Activated naive CD4-positive, alpha-beta T cell treated with anti-CD3 and anti-CD28 coated beads, Interleukin-2, amount 10 ng/mL, durations not matched to agents 7 days and 5 days (primary cell): Measurements from ENCODE around the gene BCORL1.
A peak's percentile ranks its signal among the peaks of the same experiment; 100 is the strongest.

Experiments
- CTCF ChIA-PET: fragments of 350-600 bp; sonication (Branson Sonifier 250); formaldehyde crosslinking; loops from one replicate; lab custom pipeline; 2021; ENCODE audit warnings: antibody characterized with exemption; lab: Charles Lee
- DNase-seq: peaks from one replicate; pipeline ENCODE4 v3.0.0-alpha.2; 2020
- H3K27ac Mint-ChIP-seq: one replicate; pipeline ENCODE4 v1.8.0; 2021; ENCODE audit warnings: mild to moderate bottlenecking, moderate library complexity, mixed read lengths
- H3K27me3 Mint-ChIP-seq: one replicate; pipeline ENCODE4 v1.8.0; 2021; ENCODE audit warnings: mild to moderate bottlenecking, mixed read lengths
- H3K36me3 Mint-ChIP-seq: one replicate; pipeline ENCODE4 v1.8.0; 2021; ENCODE audit warnings: mixed read lengths
- H3K4me1 Mint-ChIP-seq: one replicate; pipeline ENCODE4 v1.8.0; 2021; ENCODE audit warnings: mixed read lengths
- H3K4me3 Mint-ChIP-seq: one replicate; pipeline ENCODE4 v1.8.0; 2021; ENCODE audit warnings: mild to moderate bottlenecking, moderate library complexity, mixed read lengths
- H3K9me3 Mint-ChIP-seq: one replicate; pipeline ENCODE4 v1.8.0; 2021; ENCODE audit warnings: mixed read lengths

Gene BCORL1

GRCh38 chrX:130013661-130014060 lies 31.2 kb downstream of the BCORL1 start:
- CTCF ChIA-PET, result no interaction called here
- DNase-seq, result no peak
- H3K4me3 Mint-ChIP-seq, result no peak overlapping the region
- no peak overlapping the region for H3K27ac Mint-ChIP-seq
- H3K27me3 Mint-ChIP-seq, result no peaks in the 10 kb centered on the region
- no peaks in the 10 kb centered on the region for H3K36me3 Mint-ChIP-seq
- no peaks in the 10 kb centered on the region for H3K9me3 Mint-ChIP-seq
- no peaks in the 10 kb centered on the region for H3K4me1 Mint-ChIP-seq

- H3K4me1 Mint-ChIP-seq, result no peaks in the 10 kb centered on the region
- no peak overlapping the region for H3K4me3 Mint-ChIP-seq
- DNase-seq, result no peak
- CTCF ChIA-PET, result no interaction called here
- no peaks in the 10 kb centered on the region for H3K36me3 Mint-ChIP-seq
- no peaks in the 10 kb centered on the region for H3K9me3 Mint-ChIP-seq
- H3K27me3 Mint-ChIP-seq, result no peaks in the 10 kb centered on the region
- peak overlapping the region; percentile 28 for H3K27ac Mint-ChIP-seq
These were observed 31.9 kb downstream of the BCORL1 start for GRCh38 chrX:130014356-130014755.

GRCh38 chrX:130014770-130015169 lies 32.3 kb downstream of the BCORL1 start:
- Mint-ChIP-seq H3K36me3 (no peaks in the 10 kb centered on the region), H3K27me3 (no peaks in the 10 kb centered on the region), H3K27ac (no peak overlapping the region), H3K9me3 (no peaks in the 10 kb centered on the region), H3K4me3 (no peak overlapping the region), H3K4me1 (no peaks in the 10 kb centered on the region)
- no peak for DNase-seq
- CTCF ChIA-PET, result no interaction called here

- CTCF ChIA-PET, result no interaction called here
- H3K4me1 Mint-ChIP-seq, result no peaks in the 10 kb centered on the region
- no peaks in the 10 kb centered on the region for H3K9me3 Mint-ChIP-seq
- no peak for DNase-seq
- H3K36me3 Mint-ChIP-seq, result no peaks in the 10 kb centered on the region
- no peaks in the 10 kb centered on the region for H3K27me3 Mint-ChIP-seq
- no peak overlapping the region for H3K4me3 Mint-ChIP-seq
- no peak overlapping the region for H3K27ac Mint-ChIP-seq
These were observed 32.7 kb downstream of the BCORL1 start for GRCh38 chrX:130015181-130015580.

- Mint-ChIP-seq H3K9me3 (no peaks in the 10 kb centered on the region), H3K4me3 (no peak overlapping the region), H3K4me1 (peaks cover 2% of the 10 kb centered on the region), H3K27me3 (no peaks in the 10 kb centered on the region), H3K36me3 (peaks cover 3% of the 10 kb centered on the region), H3K27ac (no peak overlapping the region)
- no peak for DNase-seq
- CTCF ChIA-PET, result interaction anchor here (2.5 kb wide), 1 partner anchor 10 kb away, joined by 8 read pairs; no protein-coding TSS in a partner anchor
These were observed 35.7 kb downstream of the BCORL1 start for GRCh38 chrX:130018143-130018542.

GRCh38 chrX:130020661-130021324 lies 38.4 kb downstream of the BCORL1 start:
- no peak overlapping the region for H3K27ac Mint-ChIP-seq
- H3K36me3 Mint-ChIP-seq, result peaks cover 16% of the 10 kb centered on the region
- H3K9me3 Mint-ChIP-seq, result no peaks in the 10 kb centered on the region
- no peak for DNase-seq
- H3K27me3 Mint-ChIP-seq, result no peaks in the 10 kb centered on the region
- H3K4me3 Mint-ChIP-seq, result no peak overlapping the region
- CTCF ChIA-PET, result no interaction called here
- peaks cover 16% of the 10 kb centered on the region for H3K4me1 Mint-ChIP-seq

- H3K9me3 Mint-ChIP-seq, result no peaks in the 10 kb centered on the region
- DNase-seq, result peak; percentile 92
- H3K36me3 Mint-ChIP-seq, result peaks cover 19% of the 10 kb centered on the region
- no peaks in the 10 kb centered on the region for H3K27me3 Mint-ChIP-seq
- H3K27ac Mint-ChIP-seq, result peak overlapping the region; percentile 79
- peak overlapping the region; percentile 37 for H3K4me3 Mint-ChIP-seq
- CTCF ChIA-PET, result interaction anchor here (1.0 to 1.9 kb wide), 3 partner anchors 37 to 387 kb away, joined by 3 to 16 read pairs (median 8); no protein-coding TSS in a partner anchor
- H3K4me1 Mint-ChIP-seq, result peaks cover 19% of the 10 kb centered on the region
These were observed 41.7 kb downstream of the BCORL1 start for GRCh38 chrX:130024127-130024526.

GRCh38 chrX:130025256-130025655 lies 42.8 kb downstream of the BCORL1 start:
- no peaks in the 10 kb centered on the region for H3K27me3 Mint-ChIP-seq
- no peak for DNase-seq
- H3K27ac Mint-ChIP-seq, result no peak overlapping the region
- no peaks in the 10 kb centered on the region for H3K9me3 Mint-ChIP-seq
- CTCF ChIA-PET, result interaction anchor here (1.0 to 5.2 kb wide), 3 partner anchors 100 to 168 kb away, joined by 3 to 85 read pairs (median 16); no protein-coding TSS in a partner anchor
- H3K4me3 Mint-ChIP-seq, result no peak overlapping the region
- H3K36me3 Mint-ChIP-seq, result peaks cover 19% of the 10 kb centered on the region
- H3K4me1 Mint-ChIP-seq, result peaks cover 19% of the 10 kb centered on the region

GRCh38 chrX:130027569-130027968 lies 45.1 kb downstream of the BCORL1 start:
- H3K9me3 Mint-ChIP-seq, result no peaks in the 10 kb centered on the region
- H3K4me3 Mint-ChIP-seq, result no peak overlapping the region

GRCh38 chrX:130028196-130028595 lies 45.8 kb downstream of the BCORL1 start:
- Mint-ChIP-seq H3K9me3 (no peaks in the 10 kb centered on the region), H3K27ac (no peak overlapping the region), H3K36me3 (peaks cover 15% of the 10 kb centered on the region), H3K27me3 (no peaks in the 10 kb centered on the region), H3K4me3 (no peak overlapping the region), H3K4me1 (peaks cover 17% of the 10 kb centered on the region)
- CTCF ChIA-PET, result interaction anchor here (0.7 to 5.2 kb wide), 13 partner anchors 10 to 391 kb away, joined by 3 to 85 read pairs (median 6); partner anchors contain the start of gene UTP14A
- peak; percentile 64 for DNase-seq

More at GRCh38 chrX:130027569-130027968, 45.1 kb downstream of the BCORL1 start:
- DNase-seq, result no peak
- peaks cover 19% of the 10 kb centered on the region for H3K4me1 Mint-ChIP-seq
- no peaks in the 10 kb centered on the region for H3K27me3 Mint-ChIP-seq
- H3K27ac Mint-ChIP-seq, result no peak overlapping the region
- CTCF ChIA-PET, result interaction anchor here (0.7 to 5.2 kb wide), 15 partner anchors 9 to 391 kb away, joined by 3 to 85 read pairs (median 5); partner anchors contain the start of gene UTP14A
- H3K36me3 Mint-ChIP-seq, result peaks cover 19% of the 10 kb centered on the region

- no peak overlapping the region for H3K27ac Mint-ChIP-seq
- peaks cover 3% of the 10 kb centered on the region for H3K4me1 Mint-ChIP-seq
These were observed 48.4 kb downstream of the BCORL1 start for GRCh38 chrX:130030826-130031225.

GRCh38 chrX:130032552-130032951 lies 50.1 kb downstream of the BCORL1 start:
- Mint-ChIP-seq H3K9me3 (no peaks in the 10 kb centered on the region), H3K36me3 (peaks cover 2% of the 10 kb centered on the region), H3K4me3 (no peak overlapping the region), H3K27me3 (no peaks in the 10 kb centered on the region), H3K4me1 (peaks cover 3% of the 10 kb centered on the region), H3K27ac (no peak overlapping the region)
- CTCF ChIA-PET, result interaction anchor here (1.3 kb wide), 1 partner anchor 107 kb away, joined by 3 read pairs; no protein-coding TSS in a partner anchor
- DNase-seq, result no peak

More at GRCh38 chrX:130030826-130031225, 48.4 kb downstream of the BCORL1 start:
- H3K9me3 Mint-ChIP-seq, result no peaks in the 10 kb centered on the region
- peaks cover 3% of the 10 kb centered on the region for H3K36me3 Mint-ChIP-seq
- no peak overlapping the region for H3K4me3 Mint-ChIP-seq
- CTCF ChIA-PET, result no interaction called here
- no peaks in the 10 kb centered on the region for H3K27me3 Mint-ChIP-seq
- no peak for DNase-seq

GRCh38 chrX:130034178-130034577 lies 51.7 kb downstream of the BCORL1 start:
- Mint-ChIP-seq H3K4me1 (no peaks in the 10 kb centered on the region), H3K27me3 (no peaks in the 10 kb centered on the region), H3K9me3 (no peaks in the 10 kb centered on the region), H3K4me3 (no peak overlapping the region), H3K27ac (peak overlapping the region; percentile 42), H3K36me3 (no peaks in the 10 kb centered on the region)
- no peak for DNase-seq
- CTCF ChIA-PET, result no interaction called here

GRCh38 chrX:130039847-130040246 lies 57.4 kb downstream of the BCORL1 start:
- Mint-ChIP-seq H3K27ac (no peak overlapping the region), H3K4me3 (no peak overlapping the region), H3K4me1 (no peaks in the 10 kb centered on the region), H3K36me3 (no peaks in the 10 kb centered on the region), H3K9me3 (no peaks in the 10 kb centered on the region), H3K27me3 (no peaks in the 10 kb centered on the region)
- CTCF ChIA-PET, result interaction anchor here (1.0 to 3.0 kb wide), 3 partner anchors 12 to 314 kb away, joined by 3 to 14 read pairs (median 5); no protein-coding TSS in a partner anchor
- no peak for DNase-seq

- CTCF ChIA-PET, result interaction anchor here (0.6 to 2.2 kb wide), 2 partner anchors 19 to 121 kb away, joined by 3 to 6 read pairs; no protein-coding TSS in a partner anchor
- Mint-ChIP-seq H3K36me3 (peaks cover 4% of the 10 kb centered on the region), H3K4me1 (no peaks in the 10 kb centered on the region), H3K4me3 (no peak overlapping the region), H3K27ac (no peak overlapping the region), H3K27me3 (no peaks in the 10 kb centered on the region), H3K9me3 (no peaks in the 10 kb centered on the region)
- no peak for DNase-seq
These were observed 65.0 kb downstream of the BCORL1 start for GRCh38 chrX:130047416-130047815.
